Stimulated activated naive CD4-positive, alpha-beta T cell (primary cell): ENCODE data around the gene PHF12.
"Not testable (repeated sequence)": the region's sequence is repeated elsewhere in the genome, so short reads cannot be mapped to it uniquely, and the experiment has no call there.

Experiments
- DNase-seq, 6 experiments: peaks; one replicate each; lab custom pipeline; 2025; lab: John Stamatoyannopoulos, UW

The PHF12 gene

GRCh38 chr17:28929787-28930186 is 21.5 kb downstream of the PHF12 start:
- no peak for DNase-seq

GRCh38 chr17:28928061-28928460 is 23.3 kb downstream of the PHF12 start:
- DNase-seq = no peak

- no peak for DNase-seq
These were observed 24.5 kb downstream of the PHF12 start for GRCh38 chr17:28926786-28927185.

- DNase-seq = no peak
These were observed 25.0 kb downstream of the PHF12 start for GRCh38 chr17:28926366-28926765.

- peak; percentile 14 to 84 (median 54) for DNase-seq
These were observed 25.4 kb downstream of the PHF12 start for GRCh38 chr17:28925912-28926365.

GRCh38 chr17:28920201-28920600 is 31.1 kb downstream of the PHF12 start:
- no peak for DNase-seq

GRCh38 chr17:28918295-28918694 is 33.0 kb downstream of the PHF12 start:
- DNase-seq = no peak

GRCh38 chr17:28917465-28917864 is 33.9 kb downstream of the PHF12 start:
- DNase-seq = no peak

GRCh38 chr17:28917029-28917428 is 34.3 kb downstream of the PHF12 start:
- no peak for DNase-seq

- DNase-seq = peak in 5 of 6 experiments; percentile 10 to 48 (median 33)
These were observed 34.9 kb downstream of the PHF12 start for GRCh38 chr17:28916302-28916934.

- DNase-seq = no peak
These were observed 38.4 kb downstream of the PHF12 start for GRCh38 chr17:28912938-28913333.

GRCh38 chr17:28912281-28912937 is 38.9 kb downstream of the PHF12 start:
- DNase-seq = peak in 1 of 6 experiments; percentile 5

GRCh38 chr17:28911411-28912045 is 39.8 kb downstream of the PHF12 start:
- no peak for DNase-seq

- DNase-seq = no peak
These were observed 40.8 kb downstream of the PHF12 start for GRCh38 chr17:28910534-28910933.

GRCh38 chr17:28908640-28909167 is 42.6 kb downstream of the PHF12 start:
- no peak for DNase-seq

- no peak for DNase-seq
These were observed 43.4 kb downstream of the PHF12 start for GRCh38 chr17:28907709-28908475.

GRCh38 chr17:28906706-28907438 is 44.4 kb downstream of the PHF12 start:
- no peak for DNase-seq

GRCh38 chr17:28906276-28906675 is 45.0 kb downstream of the PHF12 start:
- no peak for DNase-seq

GRCh38 chr17:28904800-28905199 is 46.5 kb downstream of the PHF12 start:
- DNase-seq = no peak

GRCh38 chr17:28903546-28903841 is 47.8 kb downstream of the PHF12 start:
- DNase-seq = not testable (repeated sequence)

GRCh38 chr17:28902819-28903545 is 48.3 kb downstream of the PHF12 start, which contains the start of gene DHRS13:
DHRS13 (minus strand) TSS chr17:28903079; CDS start chr17:28902944, 135 bp downstream.
- DNase-seq = peak; percentile 92 to 97 (median 94)
